Dermis blood vessel endothelial cell (primary cell): ENCODE data around the gene IL1RL2. TPM values are rescaled to one million over a fixed set of nuclear protein-coding genes. Genes with fewer than 3 reads are reported as not detected.

Source experiments
- DNase-seq: peaks from one replicate; pipeline ENCODE4 v3.0.0; 2010
- total RNA-seq: library from RNA; depleted of rRNA; stranded (reverse); fragments of >200 nt; gene quantifications from 2 replicates; pipeline ENCODE4 v1.2.3, GENCODE V29; 2014

The IL1RL2 gene
- total RNA-seq, 1 donor from 2014 or later = 0.34 TPM

- no peak for DNase-seq
Measured at GRCh38 chr2:102268510-102269199, 81.8 kb downstream of the IL1RL2 start.

DNA sequence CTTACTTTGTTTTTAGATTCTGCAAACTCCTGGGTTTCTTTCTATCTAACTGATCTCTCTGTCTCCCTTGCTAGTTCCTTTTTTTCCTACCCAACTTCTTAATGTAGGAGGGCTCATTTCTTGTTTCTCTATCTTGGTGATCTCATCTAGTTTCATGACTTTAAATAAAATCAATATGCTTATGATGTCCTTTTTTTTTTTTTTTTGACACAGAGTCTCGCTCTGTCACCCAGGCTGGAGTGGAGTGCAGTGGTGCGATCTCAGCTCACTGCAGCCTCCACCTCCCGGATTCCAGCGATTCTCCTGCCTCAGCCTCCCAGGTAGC lies 82.3 kb downstream of the IL1RL2 start:
- DNase-seq = no peak

DNA sequence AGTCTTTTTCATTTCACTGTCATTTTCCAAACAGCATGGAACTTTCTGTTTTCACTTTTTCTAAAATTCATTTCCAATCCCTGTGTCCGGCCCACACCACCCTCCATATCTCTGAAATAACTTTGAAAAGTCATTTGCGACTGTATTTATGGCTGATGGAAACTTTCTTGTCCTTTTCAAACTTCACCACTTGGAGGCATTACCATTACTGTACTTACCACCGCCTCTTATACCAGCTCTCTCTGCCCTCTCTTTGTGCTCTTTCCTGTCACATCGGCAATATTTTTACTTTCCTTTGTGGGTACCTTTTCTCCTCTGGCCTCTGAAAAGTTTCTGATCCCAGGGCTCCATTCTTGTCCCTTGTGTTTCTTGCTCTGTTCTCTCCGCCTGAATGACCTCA lies 85.0 kb downstream of the IL1RL2 start:
- peak; percentile 20 for DNase-seq

DNA sequence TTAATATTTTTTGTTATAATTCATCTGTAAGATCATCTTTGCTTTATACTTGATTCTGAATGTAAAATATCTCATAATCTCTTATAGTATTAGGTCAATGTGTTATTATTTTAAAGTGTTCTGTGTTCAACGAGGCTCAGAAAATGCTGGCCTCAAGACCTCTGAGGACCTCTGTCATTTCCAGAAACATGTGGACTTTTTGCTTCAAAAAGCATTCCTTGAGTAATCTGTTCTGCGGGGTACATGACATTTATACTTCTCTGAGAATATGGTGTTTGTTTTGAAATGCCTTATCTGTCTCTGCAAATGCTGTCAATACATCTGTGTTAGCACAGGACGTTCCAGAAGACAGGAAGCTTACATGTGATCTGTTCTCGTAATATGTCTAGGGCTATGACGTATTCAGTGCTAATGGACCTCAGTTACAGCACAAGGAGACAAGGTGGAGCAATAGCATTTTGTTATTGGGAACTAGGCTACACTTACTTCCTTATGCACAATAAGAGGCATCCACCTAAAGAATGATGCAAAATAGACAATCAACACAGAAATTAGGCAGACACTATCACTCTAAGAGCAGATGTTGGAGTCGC lies 86.9 kb downstream of the IL1RL2 start:
- peak; percentile 60 for DNase-seq

DNA sequence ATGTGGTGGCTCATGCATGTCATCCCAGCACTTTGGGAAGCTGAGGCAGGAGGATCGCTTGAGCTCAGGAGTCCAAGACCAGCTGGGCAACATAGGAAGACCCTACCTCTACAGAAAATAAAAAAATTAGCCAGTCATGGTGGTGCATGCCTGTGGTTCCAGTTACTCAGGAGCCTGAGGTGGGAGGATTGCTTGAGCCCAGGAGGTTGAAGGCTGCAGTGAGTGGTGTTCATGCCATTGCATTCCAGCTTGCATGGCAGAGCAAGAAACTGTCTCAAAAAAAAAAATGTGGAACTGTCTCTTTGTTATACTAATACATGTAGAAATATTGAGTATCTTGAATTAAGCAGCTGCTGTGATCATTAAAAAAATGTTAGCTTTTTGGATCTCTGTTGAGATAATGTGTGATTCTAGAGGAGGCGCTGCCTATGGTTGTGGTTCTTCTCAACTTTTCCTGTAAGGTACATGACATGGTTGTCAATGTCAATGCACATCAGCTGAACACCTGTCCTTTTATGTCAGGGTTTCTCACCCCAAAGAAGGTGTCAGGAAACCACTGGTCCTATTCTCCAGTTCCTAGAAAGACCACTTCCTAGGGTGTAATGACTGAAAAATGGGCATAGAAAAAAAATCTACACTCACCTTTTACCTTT lies 89.9 kb downstream of the IL1RL2 start:
- DNase-seq = no peak

GRCh38 chr2:102277202-102277700 lies 90.4 kb downstream of the IL1RL2 start:
- DNase-seq = no peak

DNA sequence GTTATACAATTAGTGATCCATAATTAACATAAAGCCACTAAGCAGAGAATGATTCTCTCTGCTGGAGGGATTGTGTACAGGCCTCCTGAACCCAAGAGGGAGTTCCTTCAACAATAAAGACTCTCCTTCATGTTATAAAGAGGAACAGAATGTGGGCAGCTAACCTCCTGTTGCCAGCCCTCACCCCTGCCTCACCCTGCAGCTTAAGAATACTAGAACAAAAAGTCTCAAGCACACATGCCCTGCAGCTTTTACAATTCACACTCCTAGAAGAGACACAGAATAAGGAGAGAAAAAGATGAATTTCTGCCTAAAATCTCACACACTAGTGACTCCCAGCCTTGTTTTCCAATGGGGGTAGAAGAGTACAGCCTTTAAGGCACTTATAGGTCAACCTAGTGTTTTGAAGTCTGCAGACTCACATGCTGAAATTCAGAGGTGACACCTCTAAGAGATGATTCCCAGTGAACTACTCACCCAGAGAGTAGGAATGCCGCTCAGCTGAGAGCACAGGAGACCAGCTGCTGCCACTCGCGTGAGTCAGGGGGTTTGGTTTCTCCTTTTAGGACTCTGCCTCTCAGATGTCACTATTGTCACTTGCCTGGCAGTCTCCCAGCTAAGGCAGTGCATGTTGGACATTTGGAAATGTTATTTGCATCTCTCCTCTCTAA lies 92.0 kb downstream of the IL1RL2 start:
- DNase-seq = no peak

- DNase-seq = no peak
Measured at GRCh38 chr2:102279391-102279735, 92.5 kb downstream of the IL1RL2 start.

DNA sequence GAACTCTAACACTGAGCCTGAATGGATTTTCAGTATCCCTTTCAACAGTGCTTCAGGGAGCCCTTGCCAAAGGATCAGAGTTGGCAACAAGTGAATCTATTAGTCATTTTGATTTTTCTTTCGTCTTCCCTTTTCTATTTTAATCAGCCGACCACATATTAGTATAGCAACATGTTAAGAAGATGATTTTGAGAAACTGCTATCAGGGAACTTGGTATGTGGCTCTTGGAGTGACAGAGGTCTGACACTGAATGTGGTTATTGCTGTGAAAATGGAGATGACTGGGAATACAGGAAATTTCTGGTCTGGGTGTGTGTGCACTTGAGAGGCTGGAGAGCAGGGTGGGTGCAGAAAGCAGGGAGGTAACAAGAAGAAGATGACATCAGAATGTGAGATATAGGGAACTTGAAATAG lies 95.9 kb downstream of the IL1RL2 start:
- DNase-seq = no peak

DNA sequence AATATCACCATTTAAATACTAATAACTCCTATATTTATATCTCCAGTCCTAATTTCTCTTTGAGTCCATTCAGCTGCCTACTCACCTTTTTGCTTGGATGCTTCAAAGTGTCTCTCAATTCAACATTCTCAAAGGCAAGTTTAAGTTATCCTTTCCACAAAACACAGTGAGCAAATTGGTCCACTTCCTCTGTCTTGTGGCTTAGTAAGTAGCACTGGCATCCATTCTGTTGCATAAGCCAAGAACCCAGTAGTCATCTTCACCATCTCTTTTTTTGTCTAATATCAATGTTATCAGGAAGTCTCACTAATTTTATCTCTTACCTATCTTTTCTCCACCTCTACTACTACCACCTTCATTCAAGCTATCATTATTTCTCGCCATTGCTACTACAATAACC lies 97.2 kb downstream of the IL1RL2 start:
- no peak for DNase-seq

GRCh38 chr2:102284611-102285010 lies 97.8 kb downstream of the IL1RL2 start:
- no peak for DNase-seq

GRCh38 chr2:102285368-102285767 lies 98.5 kb downstream of the IL1RL2 start:
- DNase-seq = no peak

DNA sequence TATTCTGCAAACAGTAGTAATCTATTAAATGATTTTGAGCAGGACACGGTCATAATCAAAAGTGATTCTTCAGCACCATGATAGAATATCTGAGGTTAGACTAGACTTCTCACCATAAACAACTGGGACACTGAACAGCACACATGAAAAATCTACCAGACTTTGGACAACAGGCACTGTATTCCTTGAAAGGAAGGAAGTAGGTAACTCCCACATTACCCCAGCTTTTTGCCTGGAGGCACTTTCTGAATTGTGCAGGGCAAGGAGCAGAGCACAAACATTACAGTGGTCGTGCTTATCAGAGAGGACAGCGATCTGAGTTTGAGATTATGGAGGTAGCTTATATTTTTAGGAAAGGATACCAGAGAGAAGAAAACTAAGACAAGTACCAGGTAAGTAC lies 99.2 kb downstream of the IL1RL2 start:
- no peak for DNase-seq

DNA sequence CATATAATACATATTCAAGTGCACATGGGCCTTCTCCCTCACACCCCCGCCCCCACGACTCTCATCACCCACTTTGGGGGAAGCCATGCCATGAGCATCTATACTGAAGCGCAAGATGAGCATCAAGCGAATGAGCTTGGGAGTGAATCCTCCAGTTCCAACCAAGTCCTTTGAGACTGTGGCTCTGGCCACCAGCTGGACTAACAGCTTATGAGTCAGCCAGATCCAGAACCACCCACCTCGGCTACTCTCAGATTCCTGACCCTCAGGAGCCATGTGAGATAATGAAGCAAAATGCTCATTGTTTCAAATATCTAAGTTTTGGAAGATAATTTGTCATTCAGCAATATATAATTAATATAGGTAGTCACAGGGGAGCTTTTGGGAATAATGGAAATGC lies 102.3 kb downstream of the IL1RL2 start:
- DNase-seq = no peak

Other genes starting within 250 kb of the IL1RL2 start
- 0.28 and 0.34 TPM in 2 replicates for gene IL1R2, start 195.1 kb upstream of the IL1RL2 start, total RNA-seq
- 24.2 and 24.7 TPM in 2 replicates for gene IL1R1, start 44.3 kb upstream of the IL1RL2 start, total RNA-seq
- gene IL1RL1, start 124.5 kb downstream of the IL1RL2 start, total RNA-seq = 0.17 and 2.9 TPM in 2 replicates
- gene IL18R1, start 168.8 kb downstream of the IL1RL2 start, total RNA-seq = 0.65 and 1.4 TPM in 2 replicates
- not detected in 2 replicates for gene IL18RAP, start 236.1 kb downstream of the IL1RL2 start, total RNA-seq